D721Med (cell line): ENCODE data around the gene ALLC.

Source experiments
- DNase-seq: peaks from one replicate; pipeline ENCODE4 v3.0.0; 2011; ENCODE audit warnings: low spot score; ENCODE audit not compliant: insufficient read length
- FAIRE-seq: peaks from 2 replicates; lab custom pipeline; 2011; peaks lifted over from hg19 to GRCh38; lab: Jason Lieb, UNC
- TF ChIP-seq, protein P1 (sequence below): IDR thresholded peaks from 2 replicates; pipeline ENCODE4 v1.5.1; 2012; ENCODE audit warnings: mild to moderate bottlenecking, control low read depth; ENCODE audit not compliant: insufficient read depth; ENCODE audit errors: missing control alignments

ALLC gene

DNA sequence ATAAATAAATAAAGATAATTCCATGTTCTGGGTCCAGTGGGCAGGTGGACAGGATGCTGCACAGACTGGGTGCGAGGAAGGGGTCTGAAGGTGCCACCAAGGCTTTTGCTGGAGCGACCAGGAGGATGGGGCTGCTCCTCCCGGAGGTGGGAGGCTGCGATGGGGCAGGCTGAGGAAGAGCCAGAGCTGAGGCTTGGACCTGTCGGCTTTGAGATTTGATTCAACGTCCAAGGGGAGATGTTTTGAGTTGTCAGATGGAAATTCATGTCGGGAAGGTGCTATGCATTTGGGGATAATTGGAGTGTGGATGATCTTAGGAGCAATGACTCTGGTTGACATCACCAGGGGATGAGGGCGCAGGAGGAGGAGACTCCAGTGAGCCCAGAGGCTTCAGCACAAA is 11.7 kb downstream of the ALLC start:
- TF ChIP-seq, protein P1, sequence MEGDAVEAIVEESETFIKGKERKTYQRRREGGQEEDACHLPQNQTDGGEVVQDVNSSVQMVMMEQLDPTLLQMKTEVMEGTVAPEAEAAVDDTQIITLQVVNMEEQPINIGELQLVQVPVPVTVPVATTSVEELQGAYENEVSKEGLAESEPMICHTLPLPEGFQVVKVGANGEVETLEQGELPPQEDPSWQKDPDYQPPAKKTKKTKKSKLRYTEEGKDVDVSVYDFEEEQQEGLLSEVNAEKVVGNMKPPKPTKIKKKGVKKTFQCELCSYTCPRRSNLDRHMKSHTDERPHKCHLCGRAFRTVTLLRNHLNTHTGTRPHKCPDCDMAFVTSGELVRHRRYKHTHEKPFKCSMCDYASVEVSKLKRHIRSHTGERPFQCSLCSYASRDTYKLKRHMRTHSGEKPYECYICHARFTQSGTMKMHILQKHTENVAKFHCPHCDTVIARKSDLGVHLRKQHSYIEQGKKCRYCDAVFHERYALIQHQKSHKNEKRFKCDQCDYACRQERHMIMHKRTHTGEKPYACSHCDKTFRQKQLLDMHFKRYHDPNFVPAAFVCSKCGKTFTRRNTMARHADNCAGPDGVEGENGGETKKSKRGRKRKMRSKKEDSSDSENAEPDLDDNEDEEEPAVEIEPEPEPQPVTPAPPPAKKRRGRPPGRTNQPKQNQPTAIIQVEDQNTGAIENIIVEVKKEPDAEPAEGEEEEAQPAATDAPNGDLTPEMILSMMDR = no peak
- DNase-seq = no peak
- FAIRE-seq = no peak

DNA sequence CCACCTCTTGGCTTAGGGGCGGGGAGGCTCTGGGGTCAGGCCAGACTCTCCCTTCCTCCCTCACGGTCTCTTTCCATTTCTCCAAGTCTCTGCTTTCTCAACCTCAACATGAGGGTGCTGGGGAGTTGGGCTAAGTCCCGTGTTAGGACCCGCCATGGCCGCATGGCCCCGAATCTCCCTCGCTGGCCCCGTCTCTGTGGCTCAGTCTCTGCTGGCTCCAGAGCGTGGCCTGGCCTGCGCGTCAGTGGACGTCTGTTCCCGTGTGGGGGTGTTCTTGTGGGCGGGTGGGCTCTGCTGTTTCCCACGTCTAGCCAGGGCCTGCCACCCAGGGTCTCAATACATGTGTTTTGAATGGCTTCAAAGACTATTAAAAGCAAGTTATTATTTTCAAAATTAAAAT is 12.4 kb downstream of the ALLC start:
- TF ChIP-seq, protein P1 = no peak
- DNase-seq (no peak), FAIRE-seq (no peak)

DNA sequence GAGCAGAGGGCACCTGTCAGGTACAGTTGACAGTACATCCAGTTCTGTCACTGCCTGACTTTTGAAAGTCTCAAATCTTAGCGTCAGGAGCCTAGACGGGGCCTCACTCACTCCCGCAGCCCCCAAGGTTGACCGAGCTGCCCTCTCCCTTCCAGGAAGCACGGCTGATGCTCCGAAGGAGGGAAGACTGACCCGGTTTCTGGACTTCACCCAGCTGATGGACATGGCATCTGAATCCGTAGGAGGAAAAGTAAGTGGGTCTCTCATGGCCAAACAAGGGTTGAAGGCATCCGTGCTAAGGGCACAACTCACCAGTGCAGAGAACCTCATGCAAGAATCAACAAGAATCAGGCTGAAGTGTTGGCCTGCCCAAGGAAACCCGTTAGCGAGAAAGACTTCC is 12.9 kb downstream of the ALLC start:
- TF ChIP-seq, protein P1 = no peak
- no peak for DNase-seq
- FAIRE-seq = no peak

DNA sequence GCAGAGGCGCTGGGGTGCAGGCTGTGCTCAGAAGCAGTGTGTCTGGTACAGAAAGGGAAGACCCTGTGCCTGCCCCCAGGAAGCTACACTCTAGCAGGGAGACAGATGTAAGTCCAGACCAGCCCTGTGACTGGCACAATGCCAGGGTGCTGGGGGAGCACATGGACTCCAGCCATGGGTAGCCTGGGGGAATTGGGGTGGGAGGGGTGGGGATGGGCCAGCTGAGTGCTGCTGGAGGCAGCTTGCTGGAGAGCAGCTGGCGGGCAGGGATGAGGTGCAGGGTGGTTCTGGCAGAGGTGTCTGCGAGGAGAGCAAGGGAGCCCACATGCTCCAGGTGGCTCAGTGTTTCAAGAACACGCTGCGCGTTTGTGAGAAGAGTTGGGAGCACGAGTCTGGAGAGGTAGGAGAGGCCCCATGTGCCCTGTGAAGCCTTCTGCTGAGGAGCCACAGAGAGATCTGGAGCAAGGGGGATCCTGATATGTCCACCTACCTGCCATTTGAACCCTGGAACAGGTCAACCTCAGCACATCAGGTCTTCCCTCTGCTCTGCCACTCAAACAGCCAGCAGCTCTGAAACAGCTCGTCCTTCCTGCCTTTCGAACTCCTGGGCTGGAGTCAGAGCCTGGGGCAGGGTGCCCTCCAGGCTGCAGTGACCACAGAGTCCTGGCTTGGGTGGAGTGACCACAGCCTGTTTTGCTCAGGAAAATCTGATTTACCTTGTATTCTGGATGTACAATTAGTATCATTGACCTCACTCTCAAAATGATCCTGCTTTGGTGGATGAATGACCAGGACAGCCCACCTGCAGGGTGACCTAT is 15.1 kb downstream of the ALLC start:
- TF ChIP-seq, protein P1 = no peak
- FAIRE-seq = no peak
- DNase-seq = no peak

DNA sequence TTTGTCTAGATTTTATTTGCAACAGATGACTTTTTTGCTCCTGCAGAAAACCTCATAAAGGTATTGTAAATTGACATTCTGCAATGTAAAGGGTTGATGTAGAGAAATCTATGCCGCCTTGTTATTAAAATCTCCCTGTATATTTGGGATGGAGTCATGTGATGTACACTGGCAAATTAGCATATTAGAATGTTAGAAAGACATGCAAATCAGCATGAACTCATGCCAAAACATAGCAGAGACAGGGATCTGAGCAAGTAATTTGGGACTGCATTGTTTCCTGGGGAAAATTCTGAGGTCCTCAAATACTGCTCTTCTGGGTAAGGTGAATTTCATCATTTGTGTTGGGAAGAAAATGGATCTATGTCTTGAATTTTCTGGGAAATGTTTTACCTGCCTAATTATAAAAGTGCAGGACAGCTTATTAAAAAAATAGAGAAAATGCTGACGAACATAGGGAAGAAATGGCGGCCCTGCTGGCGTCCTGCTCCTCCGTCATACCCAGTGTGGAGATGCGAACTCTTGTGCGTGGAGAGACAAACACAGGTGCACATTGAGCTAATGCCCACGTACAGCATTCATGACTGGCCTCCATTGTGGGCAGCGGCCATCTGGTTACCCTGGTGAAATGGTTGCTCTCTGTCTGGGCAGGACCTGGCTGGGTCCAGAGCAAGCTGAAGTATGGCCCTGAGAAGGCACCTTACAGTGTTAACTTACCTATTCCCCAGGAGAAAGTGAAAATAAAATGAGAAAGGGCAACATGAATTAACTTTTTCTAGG is 16.3 kb downstream of the ALLC start:
- no peak for FAIRE-seq
- DNase-seq = no peak
- TF ChIP-seq, protein P1 = no peak

DNA sequence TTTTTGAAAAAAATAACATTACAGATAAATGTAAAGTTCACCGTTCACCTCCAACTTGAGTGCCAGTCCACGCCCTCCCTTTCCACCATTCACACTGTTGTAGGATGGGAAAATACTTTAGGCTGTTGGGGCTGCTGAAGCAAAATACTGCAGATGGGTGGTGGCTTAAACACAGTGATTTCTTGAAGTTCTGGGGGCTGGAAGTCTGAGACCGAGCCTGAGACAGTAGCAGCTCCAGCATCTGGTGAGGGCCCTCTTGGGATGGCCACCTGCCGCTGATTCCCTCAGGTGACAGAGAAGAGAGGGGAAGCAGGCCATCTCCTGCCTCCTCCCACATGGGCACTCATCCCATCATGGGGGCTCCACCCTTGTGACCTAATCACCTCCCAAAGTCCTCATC is 17.7 kb downstream of the ALLC start:
- no peak for DNase-seq
- no peak for FAIRE-seq
- TF ChIP-seq, protein P1 = no peak
